ENCODE data around the gene ZRANB1. TPM values are rescaled to one million over a fixed set of nuclear protein-coding genes. Genes with fewer than 3 reads are reported as not detected.

ZRANB1 gene
- polyA plus RNA-seq, 1 experiment = 9.3 TPM

DNA sequence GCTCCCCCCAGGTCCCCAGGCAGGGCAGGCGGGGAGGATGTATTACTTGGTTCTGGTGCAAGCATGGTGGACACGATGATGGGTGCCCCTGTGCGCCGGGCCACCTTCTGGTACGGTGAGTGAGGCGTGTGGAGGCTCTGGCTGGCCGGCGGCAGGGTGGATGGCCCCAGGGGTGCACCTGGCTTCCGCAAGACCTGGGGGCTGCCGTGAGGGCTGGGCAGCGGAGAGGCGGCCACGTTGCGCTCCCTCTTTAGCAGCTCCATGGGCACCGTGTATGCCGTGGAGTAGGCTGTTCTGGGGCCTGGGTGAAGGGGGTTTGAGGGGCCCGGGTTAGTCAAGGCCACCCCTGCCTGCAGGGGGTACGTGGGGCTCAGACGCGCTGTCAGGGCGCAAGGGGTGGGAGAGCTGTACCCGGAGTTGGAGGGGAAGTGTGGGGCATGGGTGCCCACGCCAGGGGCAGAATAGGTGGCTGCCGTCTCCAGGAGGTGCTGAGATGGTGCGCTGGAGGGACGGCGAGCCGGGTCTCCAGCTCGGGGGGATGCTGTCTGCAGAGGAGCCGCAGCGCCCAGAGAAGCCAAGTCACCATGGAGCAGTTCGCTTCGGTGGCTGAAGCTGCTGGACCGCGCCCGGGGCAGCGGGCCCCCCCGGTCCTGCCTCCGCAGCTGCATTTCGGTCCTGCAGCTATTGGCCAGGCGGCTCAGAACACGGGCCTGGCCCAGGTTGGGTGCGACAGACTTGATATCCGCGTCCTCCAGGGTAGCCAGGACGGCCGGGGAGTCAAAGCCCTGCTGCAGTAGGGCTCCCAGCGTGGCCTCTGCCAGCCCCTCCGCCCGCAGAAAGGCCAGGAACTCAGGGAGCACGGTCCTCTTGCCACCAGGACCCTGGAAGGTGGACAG is 84.4 kb downstream of the ZRANB1 start:
- ChIA-PET POLR2A (no interaction called here), CTCF (interaction anchor here (1.3 kb wide), 1 partner anchor 22 kb away, joined by 5 read pairs; no protein-coding TSS in a partner anchor)
- TF ChIP-seq, protein P1, sequence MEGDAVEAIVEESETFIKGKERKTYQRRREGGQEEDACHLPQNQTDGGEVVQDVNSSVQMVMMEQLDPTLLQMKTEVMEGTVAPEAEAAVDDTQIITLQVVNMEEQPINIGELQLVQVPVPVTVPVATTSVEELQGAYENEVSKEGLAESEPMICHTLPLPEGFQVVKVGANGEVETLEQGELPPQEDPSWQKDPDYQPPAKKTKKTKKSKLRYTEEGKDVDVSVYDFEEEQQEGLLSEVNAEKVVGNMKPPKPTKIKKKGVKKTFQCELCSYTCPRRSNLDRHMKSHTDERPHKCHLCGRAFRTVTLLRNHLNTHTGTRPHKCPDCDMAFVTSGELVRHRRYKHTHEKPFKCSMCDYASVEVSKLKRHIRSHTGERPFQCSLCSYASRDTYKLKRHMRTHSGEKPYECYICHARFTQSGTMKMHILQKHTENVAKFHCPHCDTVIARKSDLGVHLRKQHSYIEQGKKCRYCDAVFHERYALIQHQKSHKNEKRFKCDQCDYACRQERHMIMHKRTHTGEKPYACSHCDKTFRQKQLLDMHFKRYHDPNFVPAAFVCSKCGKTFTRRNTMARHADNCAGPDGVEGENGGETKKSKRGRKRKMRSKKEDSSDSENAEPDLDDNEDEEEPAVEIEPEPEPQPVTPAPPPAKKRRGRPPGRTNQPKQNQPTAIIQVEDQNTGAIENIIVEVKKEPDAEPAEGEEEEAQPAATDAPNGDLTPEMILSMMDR (IDR thresholded peaks at IDR 0.05; ENCODE audit: insufficient read depth, low read depth, low read length) = no peak
- no peaks in the 10 kb centered on the region for H3K27me3 ChIP-seq (ENCODE audit: control insufficient read depth, insufficient read depth, low read length)
- DNase-seq (ENCODE audit: low read depth) = no peak
- no peak overlapping the region for H3K4me3 ChIP-seq (ENCODE audit: low read depth, low read length)
- peaks cover 10% of the 10 kb centered on the region for H3K36me3 ChIP-seq (ENCODE audit: control insufficient read depth, insufficient read depth, low read length)

DNA sequence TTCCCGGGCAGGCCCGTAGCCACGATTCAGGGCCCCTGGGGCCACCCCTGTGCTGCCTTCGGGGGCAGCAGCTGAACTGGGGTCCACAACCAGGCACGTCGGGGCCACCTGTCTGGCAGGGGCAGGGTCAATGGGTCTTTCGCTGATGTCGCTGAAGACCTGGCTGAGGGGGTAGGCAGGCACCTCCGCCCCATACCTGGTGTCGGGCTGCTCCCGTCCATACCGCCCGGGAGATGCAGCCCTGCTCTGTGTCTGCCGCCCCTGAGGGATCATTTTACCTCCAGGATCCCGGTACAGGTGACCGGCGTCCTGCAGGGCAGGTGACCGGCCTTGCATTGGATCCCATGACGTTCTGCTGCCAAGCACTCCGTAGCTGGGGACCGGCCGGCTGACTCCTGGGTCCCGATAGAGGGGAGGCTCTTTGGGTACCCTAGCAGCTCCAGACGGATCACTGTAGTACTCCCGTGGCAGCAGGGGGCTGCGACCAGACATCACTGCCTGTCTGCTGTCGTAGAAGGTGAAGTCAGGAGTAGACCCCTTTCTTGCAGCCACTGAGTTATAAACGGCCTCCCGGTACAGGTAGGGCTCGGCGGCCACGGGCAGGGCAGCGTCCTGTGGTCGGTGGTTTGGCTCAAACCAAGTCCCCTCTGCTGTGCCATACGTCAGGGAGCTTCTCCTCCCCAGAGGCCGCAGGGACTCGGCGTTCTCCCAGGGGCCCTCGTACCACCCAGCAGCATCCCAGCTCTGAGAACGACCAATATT is 85.2 kb downstream of the ZRANB1 start:
- DNase-seq (ENCODE audit: low read depth) = no peak
- ChIA-PET CTCF (interaction anchor here (0.6 to 1.4 kb wide), 4 partner anchors 10 to 243 kb away, joined by 3 to 5 read pairs (median 3); no protein-coding TSS in a partner anchor), POLR2A (no interaction called here)
- H3K4me3 ChIP-seq (ENCODE audit: low read depth, low read length) = no peak overlapping the region
- peaks cover 9% of the 10 kb centered on the region for H3K36me3 ChIP-seq (ENCODE audit: control insufficient read depth, insufficient read depth, low read length)
- TF ChIP-seq, protein P1 (IDR thresholded peaks at IDR 0.05; ENCODE audit: insufficient read depth, low read depth, low read length) = no peak
- H3K27me3 ChIP-seq (ENCODE audit: control insufficient read depth, insufficient read depth, low read length) = no peaks in the 10 kb centered on the region

DNA sequence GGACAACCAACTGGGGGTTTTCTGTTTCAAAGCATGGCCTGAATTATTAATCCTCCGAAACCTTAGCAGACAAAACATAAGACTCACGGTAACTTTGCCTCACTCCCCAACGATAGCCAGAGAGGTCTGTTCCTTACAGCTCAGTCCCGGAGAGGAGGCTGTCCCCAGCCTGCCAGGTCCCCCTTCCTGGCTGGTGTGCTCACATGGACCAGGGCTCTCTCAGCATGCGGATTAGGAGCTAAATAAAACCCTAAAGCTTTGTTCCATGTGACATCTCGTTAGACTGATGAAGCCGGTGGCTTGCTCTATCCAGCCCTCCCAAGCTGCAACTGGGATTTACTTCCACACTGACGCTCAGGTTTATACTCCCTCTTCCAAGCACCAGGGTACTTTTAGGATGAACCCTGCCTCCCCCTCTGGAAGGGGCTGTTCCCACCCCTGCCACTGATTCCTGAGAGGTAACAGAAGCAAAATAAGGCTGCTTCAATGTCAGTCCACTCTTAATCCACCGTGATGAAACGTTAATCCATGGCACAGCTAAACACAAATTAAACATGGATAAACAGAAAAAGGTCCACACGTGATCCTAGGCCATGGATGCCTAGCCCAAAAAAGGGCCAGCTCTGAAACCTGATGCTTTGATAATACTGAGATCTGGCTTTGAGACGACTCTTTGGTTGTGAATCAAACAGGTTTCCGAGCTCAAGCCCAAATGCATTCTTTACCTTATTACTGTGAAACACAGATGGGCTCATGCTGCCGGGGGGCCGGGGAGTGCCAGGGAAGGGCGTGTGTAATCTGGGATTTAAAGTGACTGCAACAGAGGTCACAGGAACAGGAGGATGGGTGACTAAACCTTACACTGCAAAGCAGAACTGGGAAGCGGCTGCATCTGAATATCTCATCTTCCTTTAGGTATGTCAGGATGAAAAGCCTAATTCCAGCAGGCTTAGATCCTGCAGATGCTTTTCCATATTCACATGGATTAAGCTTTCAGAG is 86.2 kb downstream of the ZRANB1 start:
- ChIA-PET CTCF (interaction anchor here (0.7 to 1.4 kb wide), 4 partner anchors 9 to 20 kb away, joined by 3 read pairs; no protein-coding TSS in a partner anchor), POLR2A (no interaction called here)
- TF ChIP-seq, protein P1 (IDR thresholded peaks at IDR 0.05; ENCODE audit: insufficient read depth, low read depth, low read length) = no peak
- Histone ChIP-seq H3K27me3 (ENCODE audit: control insufficient read depth, insufficient read depth, low read length) (no peaks in the 10 kb centered on the region), H3K36me3 (ENCODE audit: control insufficient read depth, insufficient read depth, low read length) (peaks cover 12% of the 10 kb centered on the region), H3K4me3 (ENCODE audit: low read depth, low read length) (no peak overlapping the region)
- no peak for DNase-seq (ENCODE audit: low read depth)

DNA sequence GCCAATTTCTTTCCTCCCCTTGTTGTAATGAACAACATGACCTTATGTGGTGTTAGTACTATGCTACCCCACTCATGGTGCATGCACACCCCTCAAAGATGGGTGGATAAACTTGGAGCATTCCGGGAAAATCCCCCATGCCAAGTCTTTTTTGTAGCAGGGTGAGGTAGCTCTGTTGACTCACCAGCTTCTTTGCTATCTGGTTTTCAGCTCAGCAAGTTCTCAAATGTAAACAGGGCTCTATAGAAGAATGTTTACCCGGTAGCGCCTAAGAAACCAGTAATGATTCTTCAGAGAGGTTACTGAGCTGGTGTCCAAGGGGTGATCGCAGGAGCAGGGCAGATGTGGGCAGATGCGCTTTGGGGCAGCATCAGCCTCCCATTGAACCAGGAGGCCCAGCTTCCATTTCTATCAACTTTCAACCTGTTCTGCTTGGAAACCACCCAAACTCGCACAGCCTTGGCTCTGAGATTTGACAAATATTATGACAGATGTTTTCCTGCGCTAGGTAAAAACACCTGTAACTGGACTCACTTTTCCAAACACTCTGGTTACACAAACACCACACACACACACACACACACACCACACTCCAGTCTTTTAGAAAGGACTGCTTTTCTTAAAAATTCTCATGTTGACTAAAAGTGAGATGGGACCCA is 87.8 kb downstream of the ZRANB1 start:
- TF ChIP-seq, protein P1 (IDR thresholded peaks at IDR 0.05; ENCODE audit: insufficient read depth, low read depth, low read length) = no peak
- ChIA-PET POLR2A (no interaction called here), CTCF (interaction anchor here (1.3 kb wide), 1 partner anchor 11 kb away, joined by 4 read pairs; no protein-coding TSS in a partner anchor)
- no peak for DNase-seq (ENCODE audit: low read depth)
- peaks cover 13% of the 10 kb centered on the region for H3K36me3 ChIP-seq (ENCODE audit: control insufficient read depth, insufficient read depth, low read length)
- H3K27me3 ChIP-seq (ENCODE audit: control insufficient read depth, insufficient read depth, low read length) = no peaks in the 10 kb centered on the region
- no peak overlapping the region for H3K4me3 ChIP-seq (ENCODE audit: low read depth, low read length)

Measured in BJ (cell line).